ENCODE measurements around the gene GINS3. TPM values are rescaled to one million over a fixed set of nuclear protein-coding genes. Genes with fewer than 3 reads are reported as not detected.

Gene GINS3
- total and polyA plus RNA-seq, 2 experiments from 2014 or later, result 8.8 to 17.8 TPM

DNA sequence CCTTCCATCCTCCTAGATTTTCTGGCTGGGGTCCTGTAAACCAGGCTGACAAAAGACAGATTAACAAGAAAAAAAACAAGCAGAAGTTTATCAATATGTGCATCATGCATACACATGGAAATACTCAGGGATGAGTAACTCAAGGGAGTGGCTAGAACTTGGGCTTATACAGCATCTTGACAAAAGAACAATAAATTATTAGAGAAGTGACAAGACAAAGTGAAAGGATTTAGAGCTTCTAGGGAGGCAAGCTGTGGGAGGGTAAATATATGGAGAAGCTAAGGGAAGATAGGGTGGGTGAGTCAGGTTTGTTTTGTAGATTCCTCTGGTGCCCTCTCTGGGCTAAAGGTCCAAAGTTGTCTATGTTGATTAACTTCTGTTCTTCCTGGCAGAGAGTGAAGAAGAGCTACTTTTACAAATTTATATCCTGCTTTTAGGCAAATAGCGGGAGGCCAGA lies 59.7 kb downstream of the GINS3 start (continued):
- TF ChIP-seq, protein P1, sequence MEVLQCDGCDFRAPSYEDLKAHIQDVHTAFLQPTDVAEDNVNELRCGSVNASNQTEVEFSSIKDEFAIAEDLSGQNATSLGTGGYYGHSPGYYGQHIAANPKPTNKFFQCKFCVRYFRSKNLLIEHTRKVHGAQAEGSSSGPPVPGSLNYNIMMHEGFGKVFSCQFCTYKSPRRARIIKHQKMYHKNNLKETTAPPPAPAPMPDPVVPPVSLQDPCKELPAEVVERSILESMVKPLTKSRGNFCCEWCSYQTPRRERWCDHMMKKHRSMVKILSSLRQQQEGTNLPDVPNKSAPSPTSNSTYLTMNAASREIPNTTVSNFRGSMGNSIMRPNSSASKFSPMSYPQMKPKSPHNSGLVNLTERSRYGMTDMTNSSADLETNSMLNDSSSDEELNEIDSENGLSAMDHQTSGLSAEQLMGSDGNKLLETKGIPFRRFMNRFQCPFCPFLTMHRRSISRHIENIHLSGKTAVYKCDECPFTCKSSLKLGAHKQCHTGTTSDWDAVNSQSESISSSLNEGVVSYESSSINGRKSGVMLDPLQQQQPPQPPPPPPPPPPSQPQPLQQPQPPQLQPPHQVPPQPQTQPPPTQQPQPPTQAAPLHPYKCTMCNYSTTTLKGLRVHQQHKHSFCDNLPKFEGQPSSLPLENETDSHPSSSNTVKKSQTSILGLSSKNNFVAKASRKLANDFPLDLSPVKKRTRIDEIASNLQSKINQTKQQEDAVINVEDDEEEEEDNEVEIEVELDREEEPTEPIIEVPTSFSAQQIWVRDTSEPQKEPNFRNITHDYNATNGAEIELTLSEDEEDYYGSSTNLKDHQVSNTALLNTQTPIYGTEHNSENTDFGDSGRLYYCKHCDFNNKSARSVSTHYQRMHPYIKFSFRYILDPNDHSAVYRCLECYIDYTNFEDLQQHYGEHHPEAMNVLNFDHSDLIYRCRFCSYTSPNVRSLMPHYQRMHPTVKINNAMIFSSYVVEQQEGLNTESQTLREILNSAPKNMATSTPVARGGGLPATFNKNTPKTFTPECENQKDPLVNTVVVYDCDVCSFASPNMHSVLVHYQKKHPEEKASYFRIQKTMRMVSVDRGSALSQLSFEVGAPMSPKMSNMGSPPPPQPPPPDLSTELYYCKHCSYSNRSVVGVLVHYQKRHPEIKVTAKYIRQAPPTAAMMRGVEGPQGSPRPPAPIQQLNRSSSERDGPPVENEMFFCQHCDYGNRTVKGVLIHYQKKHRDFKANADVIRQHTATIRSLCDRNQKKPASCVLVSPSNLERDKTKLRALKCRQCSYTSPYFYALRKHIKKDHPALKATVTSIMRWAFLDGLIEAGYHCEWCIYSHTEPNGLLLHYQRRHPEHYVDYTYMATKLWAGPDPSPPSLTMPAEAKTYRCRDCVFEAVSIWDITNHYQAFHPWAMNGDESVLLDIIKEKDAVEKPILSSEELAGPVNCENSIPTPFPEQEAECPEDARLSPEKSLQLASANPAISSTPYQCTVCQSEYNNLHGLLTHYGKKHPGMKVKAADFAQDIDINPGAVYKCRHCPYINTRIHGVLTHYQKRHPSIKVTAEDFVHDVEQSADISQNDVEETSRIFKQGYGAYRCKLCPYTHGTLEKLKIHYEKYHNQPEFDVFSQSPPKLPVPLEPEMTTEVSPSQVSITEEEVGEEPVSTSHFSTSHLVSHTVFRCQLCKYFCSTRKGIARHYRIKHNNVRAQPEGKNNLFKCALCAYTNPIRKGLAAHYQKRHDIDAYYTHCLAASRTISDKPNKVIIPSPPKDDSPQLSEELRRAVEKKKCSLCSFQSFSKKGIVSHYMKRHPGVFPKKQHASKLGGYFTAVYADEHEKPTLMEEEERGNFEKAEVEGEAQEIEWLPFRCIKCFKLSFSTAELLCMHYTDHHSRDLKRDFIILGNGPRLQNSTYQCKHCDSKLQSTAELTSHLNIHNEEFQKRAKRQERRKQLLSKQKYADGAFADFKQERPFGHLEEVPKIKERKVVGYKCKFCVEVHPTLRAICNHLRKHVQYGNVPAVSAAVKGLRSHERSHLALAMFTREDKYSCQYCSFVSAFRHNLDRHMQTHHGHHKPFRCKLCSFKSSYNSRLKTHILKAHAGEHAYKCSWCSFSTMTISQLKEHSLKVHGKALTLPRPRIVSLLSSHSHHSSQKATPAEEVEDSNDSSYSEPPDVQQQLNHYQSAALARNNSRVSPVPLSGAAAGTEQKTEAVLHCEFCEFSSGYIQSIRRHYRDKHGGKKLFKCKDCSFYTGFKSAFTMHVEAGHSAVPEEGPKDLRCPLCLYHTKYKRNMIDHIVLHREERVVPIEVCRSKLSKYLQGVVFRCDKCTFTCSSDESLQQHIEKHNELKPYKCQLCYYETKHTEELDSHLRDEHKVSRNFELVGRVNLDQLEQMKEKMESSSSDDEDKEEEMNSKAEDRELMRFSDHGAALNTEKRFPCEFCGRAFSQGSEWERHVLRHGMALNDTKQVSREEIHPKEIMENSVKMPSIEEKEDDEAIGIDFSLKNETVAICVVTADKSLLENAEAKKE (CRISPR knock-in tag; IDR thresholded peaks at IDR 0.05), result no peak
- TF ChIP-seq CREB1 (CRISPR knock-in tag; IDR thresholded peaks at IDR 0.05; ENCODE audit: low read depth) (no peak), STAT1 (IDR thresholded peaks at IDR 0.05; ENCODE audit: unreplicated experiment) (no peak), ZNF114 (CRISPR knock-in tag; IDR thresholded peaks at IDR 0.05) (no peak)
- TF ChIP-seq, protein P2, sequence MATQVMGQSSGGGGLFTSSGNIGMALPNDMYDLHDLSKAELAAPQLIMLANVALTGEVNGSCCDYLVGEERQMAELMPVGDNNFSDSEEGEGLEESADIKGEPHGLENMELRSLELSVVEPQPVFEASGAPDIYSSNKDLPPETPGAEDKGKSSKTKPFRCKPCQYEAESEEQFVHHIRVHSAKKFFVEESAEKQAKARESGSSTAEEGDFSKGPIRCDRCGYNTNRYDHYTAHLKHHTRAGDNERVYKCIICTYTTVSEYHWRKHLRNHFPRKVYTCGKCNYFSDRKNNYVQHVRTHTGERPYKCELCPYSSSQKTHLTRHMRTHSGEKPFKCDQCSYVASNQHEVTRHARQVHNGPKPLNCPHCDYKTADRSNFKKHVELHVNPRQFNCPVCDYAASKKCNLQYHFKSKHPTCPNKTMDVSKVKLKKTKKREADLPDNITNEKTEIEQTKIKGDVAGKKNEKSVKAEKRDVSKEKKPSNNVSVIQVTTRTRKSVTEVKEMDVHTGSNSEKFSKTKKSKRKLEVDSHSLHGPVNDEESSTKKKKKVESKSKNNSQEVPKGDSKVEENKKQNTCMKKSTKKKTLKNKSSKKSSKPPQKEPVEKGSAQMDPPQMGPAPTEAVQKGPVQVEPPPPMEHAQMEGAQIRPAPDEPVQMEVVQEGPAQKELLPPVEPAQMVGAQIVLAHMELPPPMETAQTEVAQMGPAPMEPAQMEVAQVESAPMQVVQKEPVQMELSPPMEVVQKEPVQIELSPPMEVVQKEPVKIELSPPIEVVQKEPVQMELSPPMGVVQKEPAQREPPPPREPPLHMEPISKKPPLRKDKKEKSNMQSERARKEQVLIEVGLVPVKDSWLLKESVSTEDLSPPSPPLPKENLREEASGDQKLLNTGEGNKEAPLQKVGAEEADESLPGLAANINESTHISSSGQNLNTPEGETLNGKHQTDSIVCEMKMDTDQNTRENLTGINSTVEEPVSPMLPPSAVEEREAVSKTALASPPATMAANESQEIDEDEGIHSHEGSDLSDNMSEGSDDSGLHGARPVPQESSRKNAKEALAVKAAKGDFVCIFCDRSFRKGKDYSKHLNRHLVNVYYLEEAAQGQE (IDR thresholded peaks at IDR 0.05; ENCODE audit: unreplicated experiment), result no peak

DNA sequence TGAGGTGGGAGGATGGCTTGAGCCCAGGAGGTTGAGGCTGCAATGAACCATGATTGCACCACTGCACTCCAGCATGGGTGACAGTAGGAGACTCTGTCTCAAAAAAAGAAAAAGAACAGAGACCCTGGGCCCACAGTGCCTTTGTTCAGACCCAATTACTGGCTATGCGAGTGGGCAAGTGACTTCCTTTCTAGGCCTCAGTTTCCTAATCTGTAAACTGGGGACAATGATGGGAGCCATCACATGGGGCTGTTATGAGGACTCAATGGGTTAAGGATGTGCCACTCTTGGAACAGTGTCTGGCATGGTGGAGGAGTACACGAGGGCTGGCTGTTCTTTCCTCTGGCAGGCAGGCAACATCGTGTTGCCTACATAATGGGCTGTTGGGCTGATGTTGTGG lies 60.4 kb downstream of the GINS3 start:
- DNase-seq (ENCODE audit: low spot score) (no peak), ATAC-seq (no peak)
- no peaks in the 10 kb centered on the region for H3K4me1 ChIP-seq (ENCODE audit: insufficient read depth)
- H4K20me1 ChIP-seq (replicated peaks; ENCODE audit: insufficient read depth), result no peaks in the 10 kb centered on the region
- H3K4me3 ChIP-seq, result no peak overlapping the region
- no peaks in the 10 kb centered on the region for H3K4me1 Mint-ChIP-seq
- no peak for TF ChIP-seq NANOG (IDR thresholded peaks at IDR 0.05; ENCODE audit: borderline replicate concordance)
- no peak for TF ChIP-seq JUNB (IDR thresholded peaks at IDR 0.05; ENCODE audit: unreplicated experiment)
- no peak for TF ChIP-seq STAT1 (IDR thresholded peaks at IDR 0.05; ENCODE audit: unreplicated experiment)
- TF ChIP-seq, protein P2 (IDR thresholded peaks at IDR 0.05; ENCODE audit: unreplicated experiment), result no peak
- TF ChIP-seq EZH2phosphoT487 (IDR thresholded peaks at IDR 0.05; ENCODE audit: unreplicated experiment), result no peak
- TF ChIP-seq CREB1 (CRISPR knock-in tag; IDR thresholded peaks at IDR 0.05; ENCODE audit: low read depth), result no peak
- no peak for TF ChIP-seq EZH2 (IDR thresholded peaks at IDR 0.05; ENCODE audit: low read depth, unreplicated experiment)
- TF ChIP-seq ZNF114 (CRISPR knock-in tag; IDR thresholded peaks at IDR 0.05), result no peak
- H3K4me3 Mint-ChIP-seq, result no peak overlapping the region
- no peaks in the 10 kb centered on the region for H3K36me3 Mint-ChIP-seq (ENCODE audit: low read depth)
- H2AFZ ChIP-seq, result no peak overlapping the region
- no peak overlapping the region for H3K27ac Mint-ChIP-seq
- H3K4me2 ChIP-seq, result no peak overlapping the region
- H3K36me3 ChIP-seq (ENCODE audit: insufficient read depth), result no peaks in the 10 kb centered on the region
- no peaks in the 10 kb centered on the region for H3K9me2 ChIP-seq (ENCODE audit: insufficient read depth)
- H3K79me2 ChIP-seq (replicated peaks; ENCODE audit: insufficient read depth), result no peaks in the 10 kb centered on the region
- H3K9me3 Mint-ChIP-seq, result no peaks in the 10 kb centered on the region
- no peak overlapping the region for H3K27ac ChIP-seq (ENCODE audit: low read depth)
- H3F3A ChIP-seq (replicated peaks; ENCODE audit: low read depth), result no peaks in the 10 kb centered on the region
- peaks cover 4% of the 10 kb centered on the region for H3K27me3 Mint-ChIP-seq (ENCODE audit: insufficient read depth, low read depth, poor library complexity)
- no peaks in the 10 kb centered on the region for H3K27me3 ChIP-seq (ENCODE audit: insufficient read depth)

Data from GM23338 (cell line).